Colon (tissue), 2 donors: Measurements from ENCODE around the gene MCM6.
"Not testable (repeated sequence)": the region's sequence is repeated elsewhere in the genome, so short reads cannot be mapped to it uniquely, and the experiment has no call there.

Experiments used
- FAIRE-seq: peaks from 2 replicates; lab custom pipeline; 2012; peaks lifted over from hg19 to GRCh38; lab: Jason Lieb, UNC
- donor health status: control.
- donor health status: control.

MCM6 gene

GRCh38 chr2:135820003-135820618 lies 56.1 kb downstream of the MCM6 start:
- no peak for FAIRE-seq

GRCh38 chr2:135818937-135819610 lies 57.2 kb downstream of the MCM6 start:
- no peak for FAIRE-seq

- FAIRE-seq = no peak
Observed at GRCh38 chr2:135817951-135818350, 58.3 kb downstream of the MCM6 start.

DNA sequence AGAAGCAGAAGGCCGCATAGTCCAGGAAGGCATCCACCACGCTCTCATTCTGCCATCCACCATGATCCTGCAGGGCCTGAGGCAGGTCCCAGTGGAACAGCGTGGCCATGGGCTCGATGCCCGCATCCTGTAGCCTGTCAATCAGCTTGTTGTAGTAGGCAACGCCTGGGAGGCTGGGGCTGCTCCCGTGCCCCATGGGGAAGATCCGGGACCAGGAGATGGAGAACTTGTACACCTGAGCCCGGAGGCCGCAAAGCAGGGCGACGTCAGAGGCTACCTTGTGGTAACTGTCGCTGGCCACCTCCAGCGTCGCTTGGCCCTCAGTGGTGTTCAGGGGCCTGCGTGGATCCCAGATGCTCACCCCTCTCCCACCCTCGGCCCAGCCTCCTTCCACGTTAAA lies 58.8 kb downstream of the MCM6 start:
- no peak for FAIRE-seq

- no peak for FAIRE-seq
Observed at GRCh38 chr2:135815269-135815668, 61.0 kb downstream of the MCM6 start.

DNA sequence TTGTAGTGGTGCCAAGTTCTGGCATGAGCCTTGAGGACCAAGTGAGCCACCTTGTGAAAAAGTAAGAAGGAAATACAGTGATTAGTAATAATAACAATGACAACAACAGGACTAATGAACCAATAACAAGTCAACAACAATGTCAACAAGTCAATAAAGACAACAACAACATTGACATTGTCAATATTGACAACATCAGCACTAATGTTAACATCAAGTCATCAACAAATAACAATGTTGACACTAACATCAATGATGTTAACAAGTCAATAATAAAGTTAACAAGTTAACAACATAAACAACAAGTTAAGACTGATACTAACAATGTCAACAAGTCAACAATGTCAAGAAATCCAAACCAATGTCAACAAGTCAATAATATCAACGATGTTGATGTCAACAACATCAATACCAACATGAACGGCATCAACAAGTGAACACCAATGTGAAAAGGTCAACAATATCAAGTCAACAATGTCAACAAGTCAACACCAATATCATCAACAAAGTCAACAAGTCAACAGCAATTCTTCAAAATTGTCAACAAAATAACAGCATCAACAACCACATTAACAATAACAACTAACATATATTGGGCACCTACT lies 63.2 kb downstream of the MCM6 start:
- no peak for FAIRE-seq

DNA sequence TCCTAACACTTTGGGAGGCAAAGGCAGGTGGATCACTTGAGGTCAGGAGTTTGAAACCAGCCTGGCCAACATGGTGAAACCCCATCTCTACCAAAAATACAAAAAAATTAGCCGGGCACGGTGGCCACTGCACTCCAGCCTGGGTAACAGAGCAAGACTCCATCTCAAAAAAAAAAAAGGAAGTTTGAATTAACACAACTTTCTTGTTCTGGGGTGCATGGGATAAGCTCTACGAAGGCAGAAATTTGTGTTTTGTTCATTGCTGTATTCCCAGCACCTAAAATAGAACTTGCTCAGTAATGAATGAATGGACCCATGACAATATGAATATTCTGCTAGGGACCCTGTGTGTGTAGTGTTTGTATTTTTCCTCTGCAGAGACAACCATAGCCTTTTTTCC lies 68.4 kb downstream of the MCM6 start:
- not testable (repeated sequence) for FAIRE-seq

DNA sequence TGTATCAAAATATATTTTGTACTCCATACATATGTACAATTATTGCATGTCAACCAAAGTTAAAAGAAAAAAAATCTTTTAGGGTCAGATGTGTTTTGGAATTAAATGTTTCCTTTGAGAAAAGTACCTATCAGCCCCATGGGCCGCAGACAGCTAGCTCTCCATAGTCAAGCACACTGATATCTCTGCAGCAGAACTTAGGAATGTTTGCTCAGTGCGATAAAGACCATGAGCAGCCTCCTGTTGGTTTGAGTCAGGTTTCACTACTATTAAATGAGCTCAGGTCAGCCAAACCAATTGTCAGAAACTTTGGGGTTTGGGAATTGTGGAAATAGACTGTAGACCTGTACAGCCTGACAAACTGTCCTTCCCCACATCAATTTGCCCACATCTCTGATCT lies 73.0 kb downstream of the MCM6 start:
- no peak for FAIRE-seq

DNA sequence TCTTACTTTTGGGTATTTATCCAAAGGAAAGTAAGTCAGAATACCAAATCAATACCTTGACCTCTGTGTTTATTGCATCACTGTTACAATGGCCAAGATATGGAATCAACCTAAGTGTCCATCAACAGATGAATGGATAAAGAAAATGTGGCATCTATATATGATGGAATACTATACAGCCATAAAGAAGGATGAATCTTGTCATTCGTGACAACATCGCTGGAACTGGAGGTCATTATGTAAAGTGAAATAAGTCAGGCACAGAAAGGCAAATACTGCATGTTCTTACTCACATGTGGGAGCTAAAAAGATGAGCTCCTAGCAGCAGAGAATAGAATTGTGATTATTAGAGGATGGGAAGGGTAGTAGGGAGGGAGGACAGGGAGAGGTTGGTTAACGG lies 73.9 kb downstream of the MCM6 start:
- no peak for FAIRE-seq

GRCh38 chr2:135800513-135801460 lies 75.5 kb downstream of the MCM6 start:
- FAIRE-seq = no peak

DNA sequence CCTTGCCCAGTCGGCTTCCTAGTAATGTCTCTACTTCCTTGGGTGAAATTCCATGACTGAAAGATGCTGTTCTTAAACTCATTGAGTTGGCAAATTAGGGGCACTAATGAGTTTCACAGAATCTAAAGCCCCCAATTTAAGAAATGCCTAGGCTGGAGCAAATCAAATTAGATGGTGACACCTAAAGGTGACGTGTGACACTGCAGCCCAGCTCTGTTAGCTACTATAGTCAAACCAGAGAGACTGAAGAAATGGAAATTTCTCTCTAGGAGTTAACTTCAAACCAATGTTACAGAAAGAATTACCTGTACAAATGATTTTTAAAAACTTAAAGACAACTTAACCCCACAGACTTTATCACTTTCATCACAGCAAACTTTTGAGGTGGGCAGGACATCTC lies 76.5 kb downstream of the MCM6 start:
- no peak for FAIRE-seq

DNA sequence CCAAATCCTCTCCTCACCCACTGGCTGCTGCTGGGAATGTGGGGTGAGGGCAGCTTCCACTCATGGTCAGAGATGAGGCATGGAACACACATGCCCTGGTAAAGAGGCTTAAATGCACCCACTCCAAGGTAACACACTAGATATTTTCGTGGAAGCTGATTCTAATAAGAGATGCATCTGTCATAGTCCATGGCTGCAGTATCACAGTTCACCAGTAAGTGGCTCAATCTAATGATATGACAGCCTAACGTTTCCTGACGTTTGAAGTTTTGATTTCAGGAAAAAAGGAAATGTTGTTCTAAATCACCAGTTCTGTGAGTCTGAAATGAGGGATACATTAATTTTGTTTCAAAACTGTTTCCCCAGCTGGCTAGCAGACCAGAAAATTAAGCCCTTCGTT lies 77.5 kb downstream of the MCM6 start:
- no peak for FAIRE-seq

- FAIRE-seq = no peak
Observed at GRCh38 chr2:135798275-135798705, 78.0 kb downstream of the MCM6 start.

DNA sequence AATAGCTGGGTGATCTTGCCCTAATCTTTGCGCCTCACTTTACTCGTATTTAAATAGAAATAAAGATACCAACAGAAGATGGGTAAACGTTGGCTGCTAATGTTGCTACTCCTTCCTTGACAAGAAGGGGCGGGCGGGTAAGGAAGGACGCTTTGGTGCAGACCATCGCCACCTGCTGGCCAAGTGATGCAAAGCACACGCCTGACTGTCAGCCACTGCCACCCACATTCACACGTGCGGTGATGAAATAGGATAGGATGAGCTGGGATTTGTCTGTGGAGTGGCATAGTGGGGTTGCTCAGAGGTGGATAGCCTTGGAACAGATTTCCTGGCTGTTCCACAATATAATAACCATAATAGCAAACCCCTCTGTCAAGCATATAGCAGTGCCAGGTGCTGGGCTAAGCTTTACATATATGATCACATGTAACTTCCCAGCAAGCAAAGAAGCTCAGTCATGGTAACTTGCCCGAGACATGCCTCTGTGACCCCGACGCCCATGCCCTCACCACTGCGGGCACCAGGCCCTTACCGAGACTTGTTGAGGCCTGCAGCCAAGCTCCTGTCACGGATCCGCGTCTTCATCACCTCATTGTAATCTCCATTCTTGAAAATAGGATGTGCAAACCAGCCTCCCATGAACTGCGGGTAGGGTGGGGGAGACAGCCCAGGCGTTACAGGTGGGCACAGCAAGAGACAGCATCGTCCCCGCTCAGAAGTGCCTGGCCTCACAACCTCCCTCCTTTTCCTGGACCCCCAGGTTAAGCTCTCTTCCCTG lies 78.6 kb downstream of the MCM6 start:
- FAIRE-seq = no peak

DNA sequence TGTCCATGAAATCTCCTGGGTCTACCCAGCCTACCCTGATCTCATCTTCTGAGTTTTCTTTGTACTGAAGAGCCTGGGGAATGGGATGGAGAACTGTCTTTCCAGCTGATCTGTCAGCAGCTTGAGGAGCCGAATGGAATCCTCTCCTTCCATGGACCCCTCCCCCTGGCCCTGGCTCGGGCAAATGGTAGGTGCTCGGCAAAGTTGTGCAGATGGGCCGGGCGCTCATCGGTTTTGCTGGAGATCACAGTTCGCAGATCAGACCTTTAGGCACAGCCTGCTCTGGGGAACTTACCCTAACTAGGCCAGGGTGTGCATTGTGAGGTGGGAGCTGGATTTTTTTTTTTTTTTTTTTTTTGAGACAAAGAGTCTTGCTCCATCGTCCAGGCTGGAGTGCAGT lies 79.6 kb downstream of the MCM6 start:
- no peak for FAIRE-seq

DNA sequence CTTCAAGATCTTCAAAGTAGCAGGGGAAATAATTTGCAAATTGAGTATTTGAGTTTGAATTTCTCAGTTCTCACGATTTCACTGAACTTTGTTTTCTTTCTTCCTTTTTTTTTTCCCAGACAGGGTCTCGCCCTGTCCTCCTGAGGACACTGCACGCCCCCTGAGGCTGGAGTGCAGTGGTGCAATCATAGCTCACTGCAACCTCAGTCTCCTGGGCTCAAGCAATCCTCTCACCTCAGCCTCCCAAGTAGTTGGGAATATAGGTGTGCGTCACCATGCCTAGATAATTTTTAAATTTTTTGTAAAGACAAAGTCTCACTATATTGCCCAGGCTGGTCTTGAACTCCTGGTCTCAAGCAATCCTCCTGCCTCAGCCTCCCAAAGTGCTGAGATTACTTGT lies 80.6 kb downstream of the MCM6 start:
- FAIRE-seq = not testable (repeated sequence)

- FAIRE-seq = no peak
Observed at GRCh38 chr2:135792401-135793150, 83.7 kb downstream of the MCM6 start.

DNA sequence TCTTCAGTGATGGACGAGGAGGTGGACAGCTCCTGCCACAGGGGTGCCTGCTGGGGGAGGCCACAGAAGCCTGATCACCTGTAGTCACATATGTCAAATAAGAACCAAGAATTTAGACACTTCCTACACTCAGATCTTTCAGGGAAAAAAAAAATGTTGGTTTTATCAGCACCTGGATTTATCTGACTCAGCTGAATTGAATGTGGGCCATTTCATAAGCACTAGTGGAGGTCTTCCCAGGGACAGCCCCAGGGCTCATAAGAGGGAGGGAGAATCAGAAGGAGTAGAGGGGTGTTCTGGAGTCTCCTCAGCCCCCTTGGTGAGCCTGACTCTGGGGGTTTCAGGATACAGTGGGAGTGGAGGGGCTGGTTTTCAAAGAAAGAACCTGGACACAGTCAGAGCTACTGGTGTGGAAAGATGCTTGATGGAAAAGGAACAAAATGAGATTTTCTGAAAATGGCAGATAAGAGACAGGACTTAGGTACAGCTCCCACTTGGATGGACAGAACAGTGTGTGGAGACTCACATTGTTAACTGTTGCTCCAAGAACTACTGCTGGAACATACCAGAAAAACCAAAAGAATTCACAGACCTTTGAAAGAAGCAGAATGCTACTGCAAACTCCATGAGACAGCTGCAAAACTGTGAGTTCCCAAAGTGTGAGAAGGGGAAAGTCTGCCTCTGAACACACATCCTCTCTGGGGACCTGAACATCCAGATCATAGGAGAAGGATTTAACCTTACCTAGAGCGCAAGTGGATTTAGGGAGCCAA lies 84.6 kb downstream of the MCM6 start:
- no peak for FAIRE-seq

- no peak for FAIRE-seq
Observed at GRCh38 chr2:135790423-135790822, 85.8 kb downstream of the MCM6 start.
